IMR-90 (cell line): ENCODE results near the gene SOX11. TPM values are rescaled to one million over a fixed set of nuclear protein-coding genes. Genes with fewer than 3 reads are reported as not detected.

ENCODE experiments used
- ATAC-seq: fragments of 200-7000 bp; cut with Tn5 transposase; 2 replicates; pipeline ENCODE4 v1.9.1; 2020; ENCODE audit warnings: low read depth, mild to moderate bottlenecking, moderate library complexity
- BruUV-seq: library from RNA; stranded (reverse); fragments of 400-500 nt; replicated peaks from 2 replicates; lab custom pipeline; 2021; lab: Mats Ljungman, UMichigan
- CTCF ChIA-PET: fragments of 300-600 bp; formaldehyde crosslinking; extraction: SDS; loops from one replicate; lab custom pipeline; 2021; ENCODE audit warnings: antibody characterized with exemption; lab: Yijun Ruan, JAX
- POLR2A ChIA-PET: fragments of 300-600 bp; sonication (Branson Sonifier 250); formaldehyde crosslinking; loops from one replicate; lab custom pipeline; 2022; ENCODE audit warnings: antibody characterized with exemption; ENCODE audit not compliant: unreplicated experiment; lab: Charles Lee
- DNase-seq: peaks from one replicate; pipeline ENCODE4 v3.0.0; 2013
- H2AFZ ChIP-seq: replicated peaks from 2 replicates; pipeline ENCODE3; 2013; ENCODE audit warnings: low read length, mild to moderate bottlenecking; ENCODE audit not compliant: poor library complexity
- H2AK5ac ChIP-seq: 2 replicates; pipeline ENCODE4 v1.6.1; 2013; ENCODE audit warnings: low read depth, low read length, inconsistent platforms
- H2AK9ac ChIP-seq: replicated peaks from 2 replicates; pipeline ENCODE3; 2013; ENCODE audit warnings: mild to moderate bottlenecking, low read depth, low read length, moderate library complexity; ENCODE audit not compliant: poor library complexity
- H2BK120ac ChIP-seq: 2 replicates; pipeline ENCODE4 v1.6.1; 2013; ENCODE audit warnings: low read depth, low read length, inconsistent platforms
- H2BK15ac ChIP-seq: 3 replicates; pipeline ENCODE4 v1.6.1; 2013; ENCODE audit warnings: low read depth, low read length, inconsistent platforms
- H2BK20ac ChIP-seq: 2 replicates; pipeline ENCODE4 v1.6.1; 2013; ENCODE audit warnings: low read depth, mild to moderate bottlenecking, inconsistent platforms, low read length, moderate library complexity
- H2BK5ac ChIP-seq: 2 replicates; pipeline ENCODE4 v1.6.1; 2013; ENCODE audit warnings: mild to moderate bottlenecking, low read depth, low read length, inconsistent platforms; ENCODE audit not compliant: poor library complexity, severe bottlenecking
- H3K14ac ChIP-seq: replicated peaks from 2 replicates; pipeline ENCODE4 v1.6.1; 2013; ENCODE audit warnings: low read depth, low read length, inconsistent platforms
- H3K18ac ChIP-seq: 2 replicates; pipeline ENCODE4 v1.6.1; 2013; ENCODE audit warnings: low read depth, low read length, control low read depth
- H3K23ac ChIP-seq: 2 replicates; pipeline ENCODE4 v1.6.1; 2013; ENCODE audit warnings: low read depth, low read length, inconsistent platforms
- H3K27ac ChIP-seq: 2 replicates; pipeline ENCODE4 v1.5.1; 2013; ENCODE audit warnings: mild to moderate bottlenecking, control low read depth, low read length; ENCODE audit not compliant: insufficient read depth
- H3K27me3 ChIP-seq: 2 replicates; pipeline ENCODE4 v1.6.1; 2013; ENCODE audit warnings: low read length; ENCODE audit not compliant: control insufficient read depth, insufficient read depth
- H3K36me3 ChIP-seq: 2 replicates; pipeline ENCODE4 v1.6.1; 2013; ENCODE audit warnings: low read length, mixed read lengths; ENCODE audit not compliant: control insufficient read depth, insufficient read depth
- H3K4ac ChIP-seq: 2 replicates; pipeline ENCODE4 v1.6.1; 2013; ENCODE audit warnings: low read depth, low read length, inconsistent platforms
- H3K4me1 ChIP-seq: 2 replicates; pipeline ENCODE4 v1.6.1; 2013; ENCODE audit warnings: low read length, mixed read lengths; ENCODE audit not compliant: control insufficient read depth, insufficient read depth
- H3K4me2 ChIP-seq: 2 replicates; pipeline ENCODE4 v1.6.1; 2013; ENCODE audit warnings: low read depth, mild to moderate bottlenecking, control low read depth, low read length, moderate library complexity
- H3K4me3 ChIP-seq: 2 replicates; pipeline ENCODE4 v1.5.1; 2013; ENCODE audit warnings: low read depth, mild to moderate bottlenecking, control low read depth, low read length, moderate library complexity; ENCODE audit not compliant: insufficient read depth
- H3K56ac ChIP-seq: 2 replicates; pipeline ENCODE4 v1.6.1; 2013; ENCODE audit warnings: low read length, inconsistent platforms; ENCODE audit not compliant: insufficient read depth; ENCODE audit errors: extremely low read depth
- H3K79me1 ChIP-seq, 2 experiments: 2 replicates each; pipeline ENCODE4 v1.6.1; 2013; ENCODE audit warnings: low read length in 2 of 2, inconsistent platforms in 1 of 2, low read depth in 1 of 2
- H3K9ac ChIP-seq: 2 replicates; pipeline ENCODE4 v1.6.1; 2013; ENCODE audit warnings: low read depth, low read length, control low read depth
- H3K9me1 ChIP-seq: 2 replicates; pipeline ENCODE4 v1.6.1; 2013; ENCODE audit warnings: low read length, inconsistent platforms; ENCODE audit not compliant: insufficient read depth
- H3K9me3 ChIP-seq: 2 replicates; pipeline ENCODE4 v1.6.1; 2013; ENCODE audit warnings: low read length; ENCODE audit not compliant: control insufficient read depth, insufficient read depth
- H4K20me1 ChIP-seq: 2 replicates; pipeline ENCODE4 v1.6.1; 2013; ENCODE audit warnings: low read length, inconsistent platforms; ENCODE audit not compliant: insufficient read depth
- H4K5ac ChIP-seq: 2 replicates; pipeline ENCODE4 v1.6.1; 2013; ENCODE audit warnings: mild to moderate bottlenecking, low read depth, low read length, control low read depth
- H4K8ac ChIP-seq, 2 experiments: 2 replicates each; pipeline ENCODE4 v1.6.1; 2013; ENCODE audit warnings: low read depth in 2 of 2, low read length in 2 of 2, control low read depth in 1 of 2, inconsistent platforms in 1 of 2
- H4K91ac ChIP-seq: 2 replicates; pipeline ENCODE4 v1.6.1; 2013; ENCODE audit warnings: low read depth, low read length, inconsistent platforms; ENCODE audit not compliant: insufficient read depth
- BHLHE40 ChIP-seq: fragments of 150-350 bp; IDR thresholded peaks from 2 replicates; pipeline ENCODE4 v1.6.1; 2016; ENCODE audit warnings: mild to moderate bottlenecking, low read depth, low read length
- ELK1 ChIP-seq: fragments of 150-350 bp; IDR thresholded peaks from 2 replicates; pipeline ENCODE4 v1.6.1; 2016; ENCODE audit warnings: low read depth, mild to moderate bottlenecking, low read length, moderate library complexity, borderline replicate concordance
- NFE2L2 ChIP-seq: fragments of 150-350 bp; IDR thresholded peaks from 2 replicates; pipeline ENCODE4 v1.6.1; 2016; ENCODE audit warnings: low read depth, mild to moderate bottlenecking, low read length
- RCOR1 ChIP-seq: IDR thresholded peaks from 2 replicates; pipeline ENCODE4 v1.6.1; 2012; ENCODE audit warnings: mild to moderate bottlenecking, low read length, improper control_type of control experiment; ENCODE audit not compliant: insufficient replicate concordance
- WGBS, 2 experiments: methylation state at CpG; one replicate each; pipeline versions ENCODE4 v1.1.5 to v1.1.7; 2013; ENCODE audit warnings: missing lambda C conversion rate in 2 of 2; ENCODE audit not compliant: insufficient read length in 1 of 2; ENCODE audit errors: extremely low coverage in 2 of 2; 5-methylcytosine and 5-hydroxymethylcytosine counted together
- dilution Hi-C: fragments of 300-500 bp; cut with HindIII; formaldehyde crosslinking; loops from one replicate; pipeline ENCODE4 v1.14.3; 2018; ENCODE audit warnings: low sequenced_read_pairs; ENCODE audit not compliant: unreplicated experiment
- in situ Hi-C: fragments of 300-500 bp; cut with MboI; formaldehyde crosslinking; loops from 3 replicates; pipeline ENCODE4 v1.14.3; 2019; ENCODE audit warnings: low sequenced_read_pairs, inconsistent platforms, mixed read lengths
- intact Hi-C: fragments of 100-400 bp; cut with micrococcal nuclease; formaldehyde crosslinking; loops from 2 replicates; pipeline ENCODE4 v1.10.0; 2022
- polyA plus RNA-seq, 3 experiments: library from polyadenylated mRNA; depleted of rRNA; stranded (reverse); fragments of >200 nt; gene quantifications; 2 replicates each; pipeline ENCODE4 v1.2.3, GENCODE V29; 2012; ENCODE audit warnings: low replicate concordance in 1 of 3
- total RNA-seq: library from RNA; depleted of rRNA; stranded (reverse); fragments of >200 nt; gene quantifications from 2 replicates; pipeline ENCODE4 v1.2.3, GENCODE V29; 2012

The SOX11 gene
- total and polyA plus RNA-seq, 2 of the 4 experiments (the other 2 are of a cell fraction), result 1.9 to 2.2 TPM

DNA sequence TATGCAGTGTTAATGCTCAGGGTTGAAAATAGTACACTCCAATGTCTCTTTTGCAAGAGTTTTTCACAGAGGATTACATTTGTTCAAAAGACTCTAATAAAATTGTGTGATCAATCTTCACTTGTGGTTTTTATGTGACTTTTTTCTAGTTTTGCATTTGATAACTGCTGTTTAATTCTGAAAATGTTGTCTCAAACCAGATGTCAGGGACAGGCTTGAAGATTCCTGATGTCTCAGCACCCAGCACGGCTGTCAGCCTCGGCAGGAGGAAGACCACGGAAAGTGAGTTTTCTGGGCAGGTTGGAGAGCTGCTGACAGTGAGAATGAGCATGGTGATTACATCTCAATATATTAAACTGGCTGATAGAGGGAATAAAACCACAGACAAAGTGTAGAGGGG lies 9.1 kb downstream of the SOX11 start:
- in situ Hi-C loops (no loop called here), intact Hi-C loops (no loop called here), dilution Hi-C loops (no loop called here)
- no peaks in the 10 kb centered on the region for H3K27me3 ChIP-seq
- H3K4me1 ChIP-seq, result peaks cover 3% of the 10 kb centered on the region; the same call in 1 of the 2 replicates
- H2BK15ac ChIP-seq, result no peak overlapping the region
- no peak overlapping the region for H3K4me3 ChIP-seq
- no peak overlapping the region for H4K8ac ChIP-seq
- H3K27ac ChIP-seq, result no peak overlapping the region
- no peak overlapping the region for H3K4me2 ChIP-seq
- H3K4ac ChIP-seq, result no peak overlapping the region
- no peak overlapping the region for H3K23ac ChIP-seq
- H2BK120ac ChIP-seq, result no peak overlapping the region
- H3K36me3 ChIP-seq, result no peaks in the 10 kb centered on the region
- H3K18ac ChIP-seq, result no peak overlapping the region
- CTCF ChIA-PET, result no interaction called here
- no peak overlapping the region for H4K91ac ChIP-seq
- H2AK5ac ChIP-seq, result no peak overlapping the region
- H3K9me1 ChIP-seq, result no peaks in the 10 kb centered on the region
- H2BK20ac ChIP-seq, result no peak overlapping the region
- no peak overlapping the region for H3K56ac ChIP-seq
- no peak overlapping the region for H2AK9ac ChIP-seq
- H3K9me3 ChIP-seq, result no peaks in the 10 kb centered on the region
- no CpG with 5 or more reads among the region's 3 CpGs for WGBS, 2 experiments
- H2BK5ac ChIP-seq, result no peak overlapping the region
- no peak overlapping the region for H2AFZ ChIP-seq
- TF ChIP-seq RCOR1, result no peak
- no peak for TF ChIP-seq BHLHE40
- no peak for TF ChIP-seq ELK1
- no peak for TF ChIP-seq NFE2L2
- DNase-seq (no peak), ATAC-seq (no peak)
- peaks cover 4 to 6% of the 10 kb centered on the region in 2 experiments for H3K79me1 ChIP-seq
- no peaks in the 10 kb centered on the region for H4K20me1 ChIP-seq
- POLR2A ChIA-PET, result no interaction called here
- no peak overlapping the region for H3K14ac ChIP-seq
- no peak overlapping the region for H3K9ac ChIP-seq
- no TSS peak for BruUV-seq
- no peak overlapping the region for H4K5ac ChIP-seq
